HEK293 (cell line): ENCODE data around the gene ALOX15B.
A peak's percentile ranks its signal among the peaks of the same experiment; 100 is the strongest.

Experiments used
- KLF7 ChIP-seq: fragments of 450-650 bp; formaldehyde crosslinking; IDR thresholded peaks from 2 replicates; pipeline ENCODE4 v1.5.1; 2016; ENCODE audit warnings: missing biosample characterization, missing genetic modification characterization, borderline replicate concordance
- OSR2 ChIP-seq: fragments of 450-650 bp; formaldehyde crosslinking; IDR thresholded peaks from 2 replicates; pipeline ENCODE4 v1.5.1; 2016; ENCODE audit warnings: missing biosample characterization, missing genetic modification characterization
- SP7 ChIP-seq: fragments of 450-650 bp; formaldehyde crosslinking; IDR thresholded peaks from 2 replicates; pipeline ENCODE4 v1.5.1; 2016; ENCODE audit warnings: missing biosample characterization, missing genetic modification characterization
- TCF7L2 ChIP-seq: IDR thresholded peaks from 2 replicates; pipeline ENCODE4 v1.6.1; 2011; ENCODE audit warnings: low read depth, mild to moderate bottlenecking, inconsistent platforms, low read length, moderate library complexity, borderline replicate concordance
- ZBTB48 ChIP-seq: fragments of 450-650 bp; formaldehyde crosslinking; IDR thresholded peaks from 2 replicates; pipeline ENCODE4 v1.5.1; 2016; ENCODE audit warnings: missing biosample characterization, missing genetic modification characterization
- ZFHX2 ChIP-seq: fragments of 450-650 bp; formaldehyde crosslinking; conservative IDR thresholded peaks from 2 replicates; pipeline ENCODE4 v1.5.1; 2016; ENCODE audit warnings: missing biosample characterization, missing genetic modification characterization
- ZFP37 ChIP-seq: fragments of 450-650 bp; formaldehyde crosslinking; IDR thresholded peaks from 2 replicates; pipeline ENCODE4 v1.5.1; 2016; ENCODE audit warnings: missing biosample characterization, missing genetic modification characterization
- ZNF132 ChIP-seq: fragments of 450-650 bp; formaldehyde crosslinking; IDR thresholded peaks from 2 replicates; pipeline ENCODE4 v1.5.1; 2017; ENCODE audit warnings: missing biosample characterization, missing genetic modification characterization, borderline replicate concordance
- ZNF140 ChIP-seq: fragments of 450-650 bp; formaldehyde crosslinking; IDR thresholded peaks from 2 replicates; pipeline ENCODE4 v1.5.1; 2016; ENCODE audit warnings: missing biosample characterization, missing genetic modification characterization
- ZNF16 ChIP-seq: fragments of 450-650 bp; formaldehyde crosslinking; IDR thresholded peaks from 2 replicates; pipeline ENCODE4 v1.5.1; 2016; ENCODE audit warnings: low read depth, missing biosample characterization, missing genetic modification characterization
- ZNF174 ChIP-seq: fragments of 450-650 bp; formaldehyde crosslinking; IDR thresholded peaks from 2 replicates; pipeline ENCODE4 v1.5.0; 2017; ENCODE audit warnings: missing biosample characterization, mild to moderate bottlenecking, missing genetic modification characterization
- ZNF2 ChIP-seq: fragments of 450-650 bp; formaldehyde crosslinking; IDR thresholded peaks from 2 replicates; pipeline ENCODE4 v1.5.1; 2016; ENCODE audit warnings: missing biosample characterization, missing genetic modification characterization
- ZNF239 ChIP-seq: fragments of 450-650 bp; formaldehyde crosslinking; IDR thresholded peaks from 2 replicates; pipeline ENCODE4 v1.5.1; 2016; ENCODE audit warnings: missing biosample characterization, missing genetic modification characterization
- ZNF350 ChIP-seq: fragments of 450-650 bp; formaldehyde crosslinking; IDR thresholded peaks from 2 replicates; pipeline ENCODE4 v1.5.0; 2017; ENCODE audit warnings: missing biosample characterization, mild to moderate bottlenecking, missing genetic modification characterization
- ZNF404 ChIP-seq: fragments of 450-650 bp; formaldehyde crosslinking; IDR thresholded peaks from 2 replicates; pipeline ENCODE4 v1.5.1; 2017; ENCODE audit warnings: missing biosample characterization, missing genetic modification characterization
- ZNF549 ChIP-seq: fragments of 450-650 bp; IDR thresholded peaks from 2 replicates; pipeline ENCODE4 v1.5.1; 2018; ENCODE audit warnings: missing biosample characterization, missing genetic modification characterization, mild to moderate bottlenecking, inconsistent platforms, moderate library complexity
- ZNF621 ChIP-seq: fragments of 450-650 bp; formaldehyde crosslinking; IDR thresholded peaks from 2 replicates; pipeline ENCODE4 v1.5.1; 2017; ENCODE audit warnings: missing biosample characterization, missing genetic modification characterization
- ZNF626 ChIP-seq: fragments of 450-650 bp; sonication (Bioruptor Pico); formaldehyde crosslinking; IDR thresholded peaks from 2 replicates; pipeline ENCODE4 v1.5.1; 2018; ENCODE audit warnings: missing biosample characterization, missing genetic modification characterization, inconsistent platforms
- ZNF670 ChIP-seq: fragments of 450-650 bp; formaldehyde crosslinking; IDR thresholded peaks from 2 replicates; pipeline ENCODE4 v1.5.1; 2016; ENCODE audit warnings: missing biosample characterization, missing genetic modification characterization, low read depth
- ZSCAN16 ChIP-seq: fragments of 450-650 bp; formaldehyde crosslinking; IDR thresholded peaks from 2 replicates; pipeline ENCODE4 v1.5.1; 2016; ENCODE audit warnings: missing biosample characterization, missing genetic modification characterization
- ZSCAN30 ChIP-seq: fragments of 450-650 bp; IDR thresholded peaks from 2 replicates; pipeline ENCODE4 v1.5.1; 2018; ENCODE audit warnings: missing biosample characterization, mild to moderate bottlenecking, missing genetic modification characterization, moderate library complexity
- TF ChIP-seq, protein P1 (sequence below): fragments of 450-650 bp; formaldehyde crosslinking; IDR thresholded peaks from 2 replicates; pipeline ENCODE4 v1.5.1; 2016; ENCODE audit warnings: missing biosample characterization, missing genetic modification characterization
- TF ChIP-seq, protein P2 (sequence below): fragments of 450-650 bp; formaldehyde crosslinking; IDR thresholded peaks from 2 replicates; pipeline ENCODE4 v1.5.1; 2016; ENCODE audit warnings: missing biosample characterization, missing genetic modification characterization, borderline replicate concordance
- TF ChIP-seq, protein P3 (sequence below): fragments of 450-650 bp; formaldehyde crosslinking; IDR thresholded peaks from 2 replicates; pipeline ENCODE4 v1.5.1; 2016; ENCODE audit warnings: missing biosample characterization, missing genetic modification characterization
- TF ChIP-seq, protein P4 (sequence below): fragments of 450-650 bp; formaldehyde crosslinking; IDR thresholded peaks from 2 replicates; pipeline ENCODE4 v1.5.1; 2016; ENCODE audit warnings: missing biosample characterization, missing genetic modification characterization
- TF ChIP-seq, protein P5 (sequence below): fragments of 450-650 bp; IDR thresholded peaks from 2 replicates; pipeline ENCODE4 v1.5.1; 2018; ENCODE audit warnings: missing biosample characterization, mild to moderate bottlenecking, missing genetic modification characterization

Gene ALOX15B

DNA sequence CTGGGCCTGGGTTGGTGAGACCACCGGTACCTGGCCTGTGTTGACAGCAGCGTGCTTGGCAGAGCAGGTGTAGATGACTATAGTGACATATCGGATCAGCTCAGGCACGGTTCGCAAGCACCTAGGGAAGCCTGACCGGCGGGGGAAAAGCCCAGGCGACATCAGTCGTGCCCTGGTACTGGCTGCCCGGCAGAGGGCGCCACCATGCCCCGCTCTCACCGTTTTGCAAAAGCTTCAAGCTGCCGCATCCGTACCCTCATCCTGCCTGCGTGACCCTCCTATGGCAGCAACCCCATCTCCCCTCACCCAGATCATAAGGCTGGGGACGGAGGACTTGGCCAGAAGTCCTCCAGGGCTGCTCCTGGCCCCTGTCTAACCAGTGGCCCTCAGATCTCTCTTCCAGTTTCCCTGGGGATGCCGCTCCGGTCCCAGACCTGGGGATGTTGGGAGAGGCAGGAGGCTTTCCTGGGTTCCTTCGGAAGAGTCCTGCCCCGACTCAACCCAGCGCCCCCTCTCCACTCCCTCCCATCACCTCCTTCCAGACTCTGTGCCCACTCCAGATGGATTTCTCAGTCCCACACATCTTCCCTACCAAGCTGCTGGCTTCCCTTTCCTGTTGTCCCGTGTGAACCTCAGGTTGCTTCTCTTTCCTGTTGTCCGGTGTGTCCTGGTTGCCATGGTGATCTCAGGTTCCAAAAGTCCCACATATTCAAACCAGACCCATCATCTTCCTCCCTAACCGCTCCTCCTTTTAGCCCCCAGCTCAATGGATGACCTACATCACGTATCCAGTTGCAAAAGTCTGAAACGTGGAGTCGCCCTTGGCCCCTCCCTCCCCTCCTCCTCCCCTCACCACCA lies 35.0 kb downstream of the ALOX15B start (continued):
- TF ChIP-seq, protein P1, sequence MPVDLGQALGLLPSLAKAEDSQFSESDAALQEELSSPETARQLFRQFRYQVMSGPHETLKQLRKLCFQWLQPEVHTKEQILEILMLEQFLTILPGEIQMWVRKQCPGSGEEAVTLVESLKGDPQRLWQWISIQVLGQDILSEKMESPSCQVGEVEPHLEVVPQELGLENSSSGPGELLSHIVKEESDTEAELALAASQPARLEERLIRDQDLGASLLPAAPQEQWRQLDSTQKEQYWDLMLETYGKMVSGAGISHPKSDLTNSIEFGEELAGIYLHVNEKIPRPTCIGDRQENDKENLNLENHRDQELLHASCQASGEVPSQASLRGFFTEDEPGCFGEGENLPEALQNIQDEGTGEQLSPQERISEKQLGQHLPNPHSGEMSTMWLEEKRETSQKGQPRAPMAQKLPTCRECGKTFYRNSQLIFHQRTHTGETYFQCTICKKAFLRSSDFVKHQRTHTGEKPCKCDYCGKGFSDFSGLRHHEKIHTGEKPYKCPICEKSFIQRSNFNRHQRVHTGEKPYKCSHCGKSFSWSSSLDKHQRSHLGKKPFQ = no peak
- TF ChIP-seq ZSCAN30 (tag by site-specific recombination) (no peak), ZNF621 (tag by site-specific recombination) (no peak), ZNF350 (no peak), SP7 (peak; percentile 43; the same call in 1 of the 2 replicates), ZFP37 (tag by site-specific recombination) (no peak), ZFHX2 (tag by site-specific recombination) (0 out of 2 replicates have a peak, but pooled peaks have one; percentile 5), ZNF2 (tag by site-specific recombination) (0 out of 2 replicates have a peak, but pooled peaks have one; percentile 25), KLF7 (no peak), TCF7L2 (no peak), ZNF140 (tag by site-specific recombination) (no peak), ZNF404 (tag by site-specific recombination) (no peak), ZNF16 (tag by site-specific recombination) (no peak), ZNF239 (no peak), ZSCAN16 (tag by site-specific recombination) (no peak), ZNF132 (tag by site-specific recombination) (no peak), ZNF549 (tag by site-specific recombination) (no peak), ZNF670 (tag by site-specific recombination) (no peak), ZNF174 (tag by site-specific recombination) (no peak), ZBTB48 (tag by site-specific recombination) (peak; percentile 56; the same call in 1 of the 2 replicates), ZNF626 (tag by site-specific recombination) (no peak), OSR2 (tag by site-specific recombination) (no peak)
- TF ChIP-seq, protein P2, sequence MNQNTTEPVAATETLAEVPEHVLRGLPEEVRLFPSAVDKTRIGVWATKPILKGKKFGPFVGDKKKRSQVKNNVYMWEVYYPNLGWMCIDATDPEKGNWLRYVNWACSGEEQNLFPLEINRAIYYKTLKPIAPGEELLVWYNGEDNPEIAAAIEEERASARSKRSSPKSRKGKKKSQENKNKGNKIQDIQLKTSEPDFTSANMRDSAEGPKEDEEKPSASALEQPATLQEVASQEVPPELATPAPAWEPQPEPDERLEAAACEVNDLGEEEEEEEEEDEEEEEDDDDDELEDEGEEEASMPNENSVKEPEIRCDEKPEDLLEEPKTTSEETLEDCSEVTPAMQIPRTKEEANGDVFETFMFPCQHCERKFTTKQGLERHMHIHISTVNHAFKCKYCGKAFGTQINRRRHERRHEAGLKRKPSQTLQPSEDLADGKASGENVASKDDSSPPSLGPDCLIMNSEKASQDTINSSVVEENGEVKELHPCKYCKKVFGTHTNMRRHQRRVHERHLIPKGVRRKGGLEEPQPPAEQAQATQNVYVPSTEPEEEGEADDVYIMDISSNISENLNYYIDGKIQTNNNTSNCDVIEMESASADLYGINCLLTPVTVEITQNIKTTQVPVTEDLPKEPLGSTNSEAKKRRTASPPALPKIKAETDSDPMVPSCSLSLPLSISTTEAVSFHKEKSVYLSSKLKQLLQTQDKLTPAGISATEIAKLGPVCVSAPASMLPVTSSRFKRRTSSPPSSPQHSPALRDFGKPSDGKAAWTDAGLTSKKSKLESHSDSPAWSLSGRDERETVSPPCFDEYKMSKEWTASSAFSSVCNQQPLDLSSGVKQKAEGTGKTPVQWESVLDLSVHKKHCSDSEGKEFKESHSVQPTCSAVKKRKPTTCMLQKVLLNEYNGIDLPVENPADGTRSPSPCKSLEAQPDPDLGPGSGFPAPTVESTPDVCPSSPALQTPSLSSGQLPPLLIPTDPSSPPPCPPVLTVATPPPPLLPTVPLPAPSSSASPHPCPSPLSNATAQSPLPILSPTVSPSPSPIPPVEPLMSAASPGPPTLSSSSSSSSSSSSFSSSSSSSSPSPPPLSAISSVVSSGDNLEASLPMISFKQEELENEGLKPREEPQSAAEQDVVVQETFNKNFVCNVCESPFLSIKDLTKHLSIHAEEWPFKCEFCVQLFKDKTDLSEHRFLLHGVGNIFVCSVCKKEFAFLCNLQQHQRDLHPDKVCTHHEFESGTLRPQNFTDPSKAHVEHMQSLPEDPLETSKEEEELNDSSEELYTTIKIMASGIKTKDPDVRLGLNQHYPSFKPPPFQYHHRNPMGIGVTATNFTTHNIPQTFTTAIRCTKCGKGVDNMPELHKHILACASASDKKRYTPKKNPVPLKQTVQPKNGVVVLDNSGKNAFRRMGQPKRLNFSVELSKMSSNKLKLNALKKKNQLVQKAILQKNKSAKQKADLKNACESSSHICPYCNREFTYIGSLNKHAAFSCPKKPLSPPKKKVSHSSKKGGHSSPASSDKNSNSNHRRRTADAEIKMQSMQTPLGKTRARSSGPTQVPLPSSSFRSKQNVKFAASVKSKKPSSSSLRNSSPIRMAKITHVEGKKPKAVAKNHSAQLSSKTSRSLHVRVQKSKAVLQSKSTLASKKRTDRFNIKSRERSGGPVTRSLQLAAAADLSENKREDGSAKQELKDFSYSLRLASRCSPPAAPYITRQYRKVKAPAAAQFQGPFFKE (tag by site-specific recombination) = no peak
- TF ChIP-seq, protein P3, sequence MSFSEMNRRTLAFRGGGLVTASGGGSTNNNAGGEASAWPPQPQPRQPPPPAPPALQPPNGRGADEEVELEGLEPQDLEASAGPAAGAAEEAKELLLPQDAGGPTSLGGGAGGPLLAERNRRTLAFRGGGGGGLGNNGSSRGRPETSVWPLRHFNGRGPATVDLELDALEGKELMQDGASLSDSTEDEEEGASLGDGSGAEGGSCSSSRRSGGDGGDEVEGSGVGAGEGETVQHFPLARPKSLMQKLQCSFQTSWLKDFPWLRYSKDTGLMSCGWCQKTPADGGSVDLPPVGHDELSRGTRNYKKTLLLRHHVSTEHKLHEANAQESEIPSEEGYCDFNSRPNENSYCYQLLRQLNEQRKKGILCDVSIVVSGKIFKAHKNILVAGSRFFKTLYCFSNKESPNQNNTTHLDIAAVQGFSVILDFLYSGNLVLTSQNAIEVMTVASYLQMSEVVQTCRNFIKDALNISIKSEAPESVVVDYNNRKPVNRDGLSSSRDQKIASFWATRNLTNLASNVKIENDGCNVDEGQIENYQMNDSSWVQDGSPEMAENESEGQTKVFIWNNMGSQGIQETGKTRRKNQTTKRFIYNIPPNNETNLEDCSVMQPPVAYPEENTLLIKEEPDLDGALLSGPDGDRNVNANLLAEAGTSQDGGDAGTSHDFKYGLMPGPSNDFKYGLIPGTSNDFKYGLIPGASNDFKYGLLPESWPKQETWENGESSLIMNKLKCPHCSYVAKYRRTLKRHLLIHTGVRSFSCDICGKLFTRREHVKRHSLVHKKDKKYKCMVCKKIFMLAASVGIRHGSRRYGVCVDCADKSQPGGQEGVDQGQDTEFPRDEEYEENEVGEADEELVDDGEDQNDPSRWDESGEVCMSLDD (tag by site-specific recombination) = no peak
- TF ChIP-seq, protein P4, sequence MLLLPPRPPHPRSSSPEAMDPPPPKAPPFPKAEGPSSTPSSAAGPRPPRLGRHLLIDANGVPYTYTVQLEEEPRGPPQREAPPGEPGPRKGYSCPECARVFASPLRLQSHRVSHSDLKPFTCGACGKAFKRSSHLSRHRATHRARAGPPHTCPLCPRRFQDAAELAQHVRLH (tag by site-specific recombination) = no peak
- TF ChIP-seq, protein P5, sequence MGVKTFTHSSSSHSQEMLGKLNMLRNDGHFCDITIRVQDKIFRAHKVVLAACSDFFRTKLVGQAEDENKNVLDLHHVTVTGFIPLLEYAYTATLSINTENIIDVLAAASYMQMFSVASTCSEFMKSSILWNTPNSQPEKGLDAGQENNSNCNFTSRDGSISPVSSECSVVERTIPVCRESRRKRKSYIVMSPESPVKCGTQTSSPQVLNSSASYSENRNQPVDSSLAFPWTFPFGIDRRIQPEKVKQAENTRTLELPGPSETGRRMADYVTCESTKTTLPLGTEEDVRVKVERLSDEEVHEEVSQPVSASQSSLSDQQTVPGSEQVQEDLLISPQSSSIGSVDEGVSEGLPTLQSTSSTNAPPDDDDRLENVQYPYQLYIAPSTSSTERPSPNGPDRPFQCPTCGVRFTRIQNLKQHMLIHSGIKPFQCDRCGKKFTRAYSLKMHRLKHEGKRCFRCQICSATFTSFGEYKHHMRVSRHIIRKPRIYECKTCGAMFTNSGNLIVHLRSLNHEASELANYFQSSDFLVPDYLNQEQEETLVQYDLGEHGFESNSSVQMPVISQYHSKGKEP (tag by site-specific recombination) = no peak
